H1 (cell line): ENCODE data around the gene ZHX3. TPM values are rescaled to one million over a fixed set of nuclear protein-coding genes. Genes with fewer than 3 reads are reported as not detected.
A peak's percentile ranks its signal among the peaks of the same experiment; 100 is the strongest.

Experiments
- CTCF ChIA-PET: fragments of 300-600 bp; sonication (Branson Sonifier 250); formaldehyde crosslinking; loops from one replicate; lab custom pipeline; 2021; ENCODE audit not compliant: partially characterized antibody; lab: Charles Lee
- POLR2A ChIA-PET: fragments of 300-600 bp; sonication (Branson Sonifier 250); formaldehyde crosslinking; loops from one replicate; lab custom pipeline; 2021; ENCODE audit warnings: inconsistent platforms; ENCODE audit not compliant: partially characterized antibody; lab: Charles Lee
- DNase-seq, 2 experiments: peaks; one replicate each; pipeline versions ENCODE4 v3.0.0 to v3.0.0-alpha.2; 2010 to 2022; ENCODE audit warnings: low spot score in 2 of 2, low read depth in 1 of 2, mixed read lengths in 1 of 2
- FAIRE-seq: peaks from 2 replicates; lab custom pipeline; 2011; peaks lifted over from hg19 to GRCh38; lab: Jason Lieb, UNC
- H2AFZ ChIP-seq: 2 replicates; pipeline ENCODE4 v1.8.1; 2012; ENCODE audit warnings: low read length, inconsistent platforms
- H2AK5ac ChIP-seq: 2 replicates; pipeline ENCODE4 v1.6.1; 2013; ENCODE audit warnings: low read depth, low read length
- H2BK120ac ChIP-seq: replicated peaks from 2 replicates; pipeline ENCODE3; 2013; ENCODE audit warnings: low read depth, low read length, inconsistent platforms
- H2BK12ac ChIP-seq: 2 replicates; pipeline ENCODE4 v1.6.1; 2013; ENCODE audit warnings: low read depth, low read length
- H2BK15ac ChIP-seq: 2 replicates; pipeline ENCODE4 v1.6.1; 2013; ENCODE audit warnings: low read length
- H2BK20ac ChIP-seq: 2 replicates; pipeline ENCODE4 v1.6.1; 2013; ENCODE audit warnings: low read length
- H2BK5ac ChIP-seq: 2 replicates; pipeline ENCODE4 v1.6.1; 2013; ENCODE audit warnings: low read depth, low read length
- H3K14ac ChIP-seq: 2 replicates; pipeline ENCODE4 v1.6.1; 2013; ENCODE audit warnings: inconsistent platforms; ENCODE audit not compliant: insufficient read length
- H3K18ac ChIP-seq: 2 replicates; pipeline ENCODE4 v1.6.1; 2013; ENCODE audit warnings: low read length; ENCODE audit errors: extremely low read depth
- H3K23ac ChIP-seq: 2 replicates; pipeline ENCODE4 v1.6.1; 2013; ENCODE audit warnings: inconsistent platforms; ENCODE audit not compliant: insufficient read length
- H3K23me2 ChIP-seq: 2 replicates; pipeline ENCODE4 v1.6.1; 2013; ENCODE audit warnings: low read depth, low read length
- H3K27ac ChIP-seq: 2 replicates; pipeline ENCODE4 v1.6.1; 2011; ENCODE audit warnings: low read depth, low read length, inconsistent platforms
- H3K27me3 ChIP-seq, 4 experiments: replicated peaks in 1 of 4; 1 replicate in 1 of 4; 2 replicates in 3 of 4; pipeline versions ENCODE4 v1.6.1 to v1.8.1; 2011 to 2013; ENCODE audit warnings: low read length in 3 of 4, mild to moderate bottlenecking in 3 of 4, inconsistent platforms in 2 of 4, mixed read lengths in 2 of 4, moderate library complexity in 1 of 4; ENCODE audit not compliant: control insufficient read depth in 3 of 4, insufficient read depth in 3 of 4; ENCODE audit errors: extremely low read depth in 1 of 4
- H3K36me3 ChIP-seq, 4 experiments: 2 replicates each; pipeline versions ENCODE4 v1.6.1 to v1.8.1; 2011 to 2013; ENCODE audit warnings: mild to moderate bottlenecking in 4 of 4, low read length in 3 of 4, moderate library complexity in 2 of 4, control low read depth in 1 of 4, inconsistent platforms in 1 of 4; ENCODE audit not compliant: insufficient read depth in 4 of 4, control insufficient read depth in 2 of 4
- H3K4ac ChIP-seq: replicated peaks from 2 replicates; pipeline ENCODE3; 2013; ENCODE audit warnings: low read length, low read depth, mixed read lengths, inconsistent platforms; ENCODE audit not compliant: insufficient read length
- H3K4me1 ChIP-seq, 4 experiments: replicated peaks in 1 of 4; 1 replicate in 1 of 4; 2 replicates in 3 of 4; pipeline versions ENCODE4 v1.6.1 to v1.8.1; 2011 to 2013; ENCODE audit warnings: low read length in 3 of 4, inconsistent platforms in 2 of 4, mixed read lengths in 1 of 4; ENCODE audit not compliant: insufficient read depth in 4 of 4, control insufficient read depth in 3 of 4
- H3K4me2 ChIP-seq, 2 experiments: 2 replicates each; pipeline versions ENCODE4 v1.6.1 to v1.8.1; 2011 to 2013; ENCODE audit warnings: low read depth in 2 of 2, low read length in 2 of 2, control low read depth in 1 of 2, inconsistent platforms in 1 of 2, mild to moderate bottlenecking in 1 of 2; ENCODE audit not compliant: insufficient read depth in 1 of 2
- H3K4me3 ChIP-seq, 4 experiments: fragments of 200-600, 300-600 bp in 1 of 4; sonication (generic), shearing (Covaris generic), sonication (Bioruptor Twin) in 1 of 4; 2 replicates each; pipeline versions ENCODE4 v1.5.1 to v1.8.1; 2011 to 2016; ENCODE audit warnings: low read length in 4 of 4, low read depth in 3 of 4, control low read depth in 2 of 4, inconsistent platforms in 2 of 4, mild to moderate bottlenecking in 2 of 4, mixed read lengths in 1 of 4, moderate library complexity in 1 of 4; ENCODE audit not compliant: insufficient read depth in 2 of 4; ENCODE audit errors: extremely low read depth in 1 of 4
- H3K56ac ChIP-seq: replicated peaks from 2 replicates; pipeline ENCODE3; 2013; ENCODE audit warnings: low read depth, mild to moderate bottlenecking, mixed read lengths, low read length, inconsistent platforms; ENCODE audit not compliant: insufficient read length
- H3K79me1 ChIP-seq: 2 replicates; pipeline ENCODE4 v1.6.1; 2013; ENCODE audit warnings: low read depth, low read length, control low read depth
- H3K79me2 ChIP-seq, 2 experiments: 2 replicates each; pipeline versions ENCODE4 v1.6.1 to v1.8.1; 2012 to 2013; ENCODE audit warnings: low read length in 2 of 2, mild to moderate bottlenecking in 2 of 2, inconsistent platforms in 1 of 2; ENCODE audit not compliant: insufficient read depth in 2 of 2, control insufficient read depth in 1 of 2
- H3K9ac ChIP-seq, 4 experiments: replicated peaks in 1 of 4; 1 replicate in 1 of 4; 2 replicates in 3 of 4; pipeline versions ENCODE4 v1.6.1 to v1.8.1; 2011 to 2013; ENCODE audit warnings: low read depth in 3 of 4, low read length in 3 of 4, control low read depth in 2 of 4, mild to moderate bottlenecking in 2 of 4, moderate library complexity in 2 of 4, inconsistent platforms in 1 of 4; ENCODE audit errors: extremely low read depth in 1 of 4
- H3K9me3 ChIP-seq, 2 experiments: 2 replicates each; pipeline versions ENCODE4 v1.6.1 to v1.8.1; 2012 to 2013; ENCODE audit warnings: mild to moderate bottlenecking in 2 of 2, moderate library complexity in 2 of 2, control low read depth in 1 of 2, inconsistent platforms in 1 of 2, low read depth in 1 of 2, low read length in 1 of 2, mixed read lengths in 1 of 2; ENCODE audit not compliant: insufficient read depth in 2 of 2
- H4K20me1 ChIP-seq, 2 experiments: replicated peaks in 1 of 2; 2 replicates each; pipeline versions ENCODE3 to v1.8.1; 2011 to 2013; ENCODE audit warnings: inconsistent platforms in 2 of 2, low read length in 2 of 2, mild to moderate bottlenecking in 1 of 2; ENCODE audit not compliant: insufficient read depth in 2 of 2, control insufficient read depth in 1 of 2
- H4K5ac ChIP-seq: 2 replicates; pipeline ENCODE4 v1.6.1; 2013; ENCODE audit warnings: low read length, low read depth, mixed read lengths, inconsistent platforms; ENCODE audit not compliant: insufficient read length
- H4K8ac ChIP-seq: 2 replicates; pipeline ENCODE4 v1.8.0; 2013; ENCODE audit warnings: mild to moderate bottlenecking, moderate library complexity, low read length, inconsistent platforms; ENCODE audit not compliant: insufficient read depth; ENCODE audit errors: extremely low read depth
- H4K91ac ChIP-seq: replicated peaks from 2 replicates; pipeline ENCODE3; 2013; ENCODE audit warnings: low read length, mixed read lengths, inconsistent platforms; ENCODE audit not compliant: insufficient read length
- ASH2L ChIP-seq: fragments of 200-600, 300-600 bp; sonication (generic); IDR thresholded peaks from one replicate; pipeline ENCODE4 v1.7.1; 2017; ENCODE audit warnings: low read length
- RBBP5 ChIP-seq: IDR thresholded peaks from 2 replicates; pipeline ENCODE4 v1.7.1; 2012; ENCODE audit warnings: low read depth, mild to moderate bottlenecking, inconsistent platforms, low read length, moderate library complexity, borderline replicate concordance
- RFX5 ChIP-seq: IDR thresholded peaks from 2 replicates; pipeline ENCODE4 v1.6.1; 2011; ENCODE audit warnings: low read depth, low read length, improper control_type of control experiment, borderline replicate concordance
- RXRA ChIP-seq: IDR thresholded peaks from 2 replicates; pipeline ENCODE4 v1.6.1; 2011; ENCODE audit warnings: low read depth, mild to moderate bottlenecking, low read length, moderate library complexity; ENCODE audit not compliant: insufficient read depth
- SUZ12 ChIP-seq: fragments of 200-600 bp; sonication (generic); IDR thresholded peaks from 2 replicates; pipeline ENCODE4 v1.6.1; 2012; ENCODE audit warnings: mild to moderate bottlenecking, inconsistent platforms, low read length, moderate library complexity, mixed read lengths
- WGBS, 2 experiments: shearing (Covaris generic) in 1 of 2; methylation state at CpG; one replicate each; pipeline versions ENCODE4 v1.1.6 to v1.1.7; 2013 to 2015; ENCODE audit warnings: low lambda C conversion rate in 2 of 2, mixed read lengths in 2 of 2, inconsistent platforms in 1 of 2, low coverage in 1 of 2, missing lambda C conversion rate in 1 of 2; ENCODE audit not compliant: insufficient replicate concordance in 2 of 2, insufficient coverage in 1 of 2, insufficient read length in 1 of 2; ENCODE audit errors: extremely low coverage in 1 of 2, missing lambda C conversion rate in 1 of 2; 5-methylcytosine and 5-hydroxymethylcytosine counted together
- polyA plus RNA-seq, 7 experiments: library from polyadenylated mRNA; depleted of rRNA in 3 of 7; stranded (reverse) in 5 of 7; unstranded in 2 of 7; fragments of >200 nt in 5 of 7; fragments of 200-250 nt in 2 of 7; gene quantifications; 1 replicate in 5 of 7; 2 replicates in 1 of 7; 4 replicates in 1 of 7; pipeline versions ENCODE4 v1.2.1 to v1.2.3, GENCODE V29; 2011 to 2013; ENCODE audit warnings: missing spikeins in 2 of 7, mixed read lengths in 2 of 7
- total RNA-seq: library from RNA; stranded (reverse); fragmentation: NEBNext Ultra II Directional; extraction: Animal tissue kit (Norgen Biotek cat#: 25700); gene quantifications from 2 replicates; pipeline ENCODE4 v1.2.1, GENCODE V29; 2021

Gene ZHX3
- total and polyA plus RNA-seq, 2 of the 8 experiments (the other 6 are each of a cell fraction or from before 2014, with no cell fraction given), result 1.00 to 7.8 TPM

DNA sequence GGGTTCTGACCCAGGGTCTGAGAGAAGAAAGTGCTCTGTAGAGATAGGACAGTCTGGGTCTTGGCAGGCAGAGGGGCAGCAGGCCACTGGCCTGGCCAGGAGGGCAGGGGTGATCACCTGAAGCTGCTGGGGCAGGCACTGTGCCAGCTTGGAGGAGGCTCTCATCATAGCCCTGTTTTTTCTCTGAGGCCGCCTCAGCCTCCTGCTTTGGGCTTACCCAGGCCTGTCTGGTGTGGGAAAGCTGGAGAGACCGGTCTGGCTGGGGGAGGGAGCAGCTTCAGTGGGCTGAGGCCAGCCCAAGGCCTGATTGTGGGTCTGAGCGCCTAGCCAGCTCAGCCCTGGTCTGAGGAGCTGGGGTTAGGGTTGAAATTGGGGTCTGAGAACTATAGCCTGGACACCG, 26.9 kb upstream of the ZHX3 start:
- TF ChIP-seq ASH2L (no peak), RBBP5 (no peak), RFX5 (no peak), SUZ12 (no peak), RXRA (no peak)
- TF ChIP-seq, all 59 proteins: peak for 0
- no peak for FAIRE-seq
- Histone ChIP-seq H3K27me3 (peaks cover 0 to 2% (median under 1%) of the 10 kb centered on the region in 4 experiments; a peak in 1 of 7 replicates), H3K18ac (no peak overlapping the region), H2BK120ac (no peak overlapping the region), H3K27ac (no peak overlapping the region), H3K9ac (no peak overlapping the region), H2BK15ac (no peak overlapping the region), H3K23ac (no peak overlapping the region), H4K5ac (no peak overlapping the region), H3K4me1 (peaks cover 3 to 10% (median 4%) of the 10 kb centered on the region in 4 experiments; a peak in 6 of 7 replicates), H2BK12ac (no peak overlapping the region), H2BK5ac (no peak overlapping the region), H3K79me2 (no peaks in the 10 kb centered on the region), H2AK5ac (no peak overlapping the region), H3K79me1 (no peaks in the 10 kb centered on the region), H4K20me1 (peaks cover 0 to 1% of the 10 kb centered on the region in 2 experiments), H3K4me2 (no peak overlapping the region), H2AFZ (no peak overlapping the region), H3K9me3 (no peaks in the 10 kb centered on the region), H4K8ac (peak overlapping the region; percentile 72; the same call in 1 of the 2 replicates), H3K56ac (no peak overlapping the region), H3K4ac (no peak overlapping the region), H3K14ac (no peak overlapping the region), H3K23me2 (no peaks in the 10 kb centered on the region), H2BK20ac (no peak overlapping the region), H3K4me3 (no peak overlapping the region), H3K36me3 (no peaks in the 10 kb centered on the region), H4K91ac (no peak overlapping the region)
- DNase-seq, result no peak
- POLR2A ChIA-PET, result no interaction called here
- 87% methylated on average over 3 of the region's 4 CpGs; no CpG with 5 or more reads in 1 of the 2 experiments for WGBS, 2 experiments
- CTCF ChIA-PET, result interaction anchor here (0.9 to 5.1 kb wide), 8 partner anchors 9 to 250 kb away, joined by 3 to 29 read pairs (median 6); no protein-coding TSS in a partner anchor
